GM12872 (cell line): ENCODE data around the gene NPC1.

ENCODE experiments used
- TF ChIP-seq, protein P1 (sequence below): IDR thresholded peaks from 3 replicates; pipeline ENCODE4 v1.5.1; 2011; ENCODE audit warnings: low read depth, mild to moderate bottlenecking, low read length, moderate library complexity; ENCODE audit not compliant: insufficient read depth

NPC1 gene

DNA sequence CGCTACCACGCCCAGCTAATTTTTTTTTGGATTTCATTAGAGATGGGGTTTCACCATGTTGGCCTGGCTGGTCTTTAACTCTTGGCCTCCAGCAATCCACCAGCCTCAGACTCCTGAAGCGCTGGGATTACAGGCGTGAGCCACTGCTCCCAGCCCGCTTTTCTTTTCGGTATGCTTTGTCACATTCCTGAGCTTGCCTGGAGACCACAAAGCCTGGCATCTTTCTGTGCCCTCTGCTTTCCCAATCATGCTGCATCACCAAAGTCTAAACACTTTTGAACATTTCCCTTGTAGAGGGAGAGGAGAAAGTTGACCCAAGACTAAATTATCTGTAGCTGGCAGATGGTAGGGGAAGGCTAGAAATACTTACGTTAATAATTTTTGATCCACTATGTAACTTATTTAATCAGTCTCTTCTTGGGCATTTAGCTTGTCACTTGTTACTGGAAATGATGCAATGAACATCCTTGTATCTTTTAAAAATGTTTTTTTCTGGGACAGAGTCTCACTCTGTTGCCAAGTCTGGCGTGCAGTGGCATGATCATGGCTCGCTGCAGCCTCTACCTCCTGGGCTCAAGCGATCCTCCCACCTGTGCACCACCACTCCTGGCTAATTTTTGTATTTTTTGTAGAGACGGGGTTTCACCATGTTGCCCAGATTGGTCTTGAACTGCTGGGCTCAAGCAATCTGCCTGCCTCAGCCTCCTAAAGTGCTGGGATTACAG, 2.7 kb upstream of the NPC1 start:
- TF ChIP-seq, protein P1, sequence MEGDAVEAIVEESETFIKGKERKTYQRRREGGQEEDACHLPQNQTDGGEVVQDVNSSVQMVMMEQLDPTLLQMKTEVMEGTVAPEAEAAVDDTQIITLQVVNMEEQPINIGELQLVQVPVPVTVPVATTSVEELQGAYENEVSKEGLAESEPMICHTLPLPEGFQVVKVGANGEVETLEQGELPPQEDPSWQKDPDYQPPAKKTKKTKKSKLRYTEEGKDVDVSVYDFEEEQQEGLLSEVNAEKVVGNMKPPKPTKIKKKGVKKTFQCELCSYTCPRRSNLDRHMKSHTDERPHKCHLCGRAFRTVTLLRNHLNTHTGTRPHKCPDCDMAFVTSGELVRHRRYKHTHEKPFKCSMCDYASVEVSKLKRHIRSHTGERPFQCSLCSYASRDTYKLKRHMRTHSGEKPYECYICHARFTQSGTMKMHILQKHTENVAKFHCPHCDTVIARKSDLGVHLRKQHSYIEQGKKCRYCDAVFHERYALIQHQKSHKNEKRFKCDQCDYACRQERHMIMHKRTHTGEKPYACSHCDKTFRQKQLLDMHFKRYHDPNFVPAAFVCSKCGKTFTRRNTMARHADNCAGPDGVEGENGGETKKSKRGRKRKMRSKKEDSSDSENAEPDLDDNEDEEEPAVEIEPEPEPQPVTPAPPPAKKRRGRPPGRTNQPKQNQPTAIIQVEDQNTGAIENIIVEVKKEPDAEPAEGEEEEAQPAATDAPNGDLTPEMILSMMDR: no peak

DNA sequence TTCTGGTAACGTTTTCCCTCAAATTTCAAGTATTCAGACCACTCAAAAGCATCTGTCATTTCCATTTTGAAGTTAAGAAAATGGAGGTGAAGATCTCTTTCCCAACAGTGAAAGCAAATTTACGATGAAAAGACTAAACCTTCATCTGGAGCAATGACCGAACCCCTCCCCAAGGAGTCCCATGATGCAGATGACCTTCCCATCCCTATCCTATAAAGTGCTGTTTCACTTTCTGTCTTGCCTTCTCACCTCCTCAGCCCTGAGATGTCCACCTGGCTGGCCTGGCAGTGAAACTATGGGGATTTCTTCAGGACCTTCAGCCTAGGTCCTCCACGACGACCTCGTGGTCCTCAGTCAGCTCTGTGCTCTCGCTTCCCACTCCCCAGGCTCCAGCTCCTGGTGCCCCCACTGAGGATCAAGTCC, 925 bp upstream of the NPC1 start:
- TF ChIP-seq, protein P1: no peak

DNA sequence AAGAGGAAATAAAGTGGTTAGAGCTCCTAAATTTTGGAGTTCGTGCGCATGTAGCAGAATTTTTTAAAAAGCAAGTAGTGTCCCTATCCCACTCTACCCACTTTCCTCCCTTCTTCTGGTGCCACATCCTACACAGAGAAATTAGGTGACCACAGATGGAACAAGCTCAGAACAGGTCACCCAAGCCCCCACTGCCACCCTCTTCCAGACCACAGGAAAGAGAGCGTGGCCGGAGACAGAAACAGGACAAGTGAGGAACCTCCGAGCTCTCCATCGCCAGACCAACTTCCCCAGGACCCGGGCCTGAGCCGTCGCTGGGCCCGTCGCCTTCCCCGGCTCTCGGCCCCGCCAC, 433 bp downstream of the NPC1 start:
- TF ChIP-seq, protein P1: no peak

DNA sequence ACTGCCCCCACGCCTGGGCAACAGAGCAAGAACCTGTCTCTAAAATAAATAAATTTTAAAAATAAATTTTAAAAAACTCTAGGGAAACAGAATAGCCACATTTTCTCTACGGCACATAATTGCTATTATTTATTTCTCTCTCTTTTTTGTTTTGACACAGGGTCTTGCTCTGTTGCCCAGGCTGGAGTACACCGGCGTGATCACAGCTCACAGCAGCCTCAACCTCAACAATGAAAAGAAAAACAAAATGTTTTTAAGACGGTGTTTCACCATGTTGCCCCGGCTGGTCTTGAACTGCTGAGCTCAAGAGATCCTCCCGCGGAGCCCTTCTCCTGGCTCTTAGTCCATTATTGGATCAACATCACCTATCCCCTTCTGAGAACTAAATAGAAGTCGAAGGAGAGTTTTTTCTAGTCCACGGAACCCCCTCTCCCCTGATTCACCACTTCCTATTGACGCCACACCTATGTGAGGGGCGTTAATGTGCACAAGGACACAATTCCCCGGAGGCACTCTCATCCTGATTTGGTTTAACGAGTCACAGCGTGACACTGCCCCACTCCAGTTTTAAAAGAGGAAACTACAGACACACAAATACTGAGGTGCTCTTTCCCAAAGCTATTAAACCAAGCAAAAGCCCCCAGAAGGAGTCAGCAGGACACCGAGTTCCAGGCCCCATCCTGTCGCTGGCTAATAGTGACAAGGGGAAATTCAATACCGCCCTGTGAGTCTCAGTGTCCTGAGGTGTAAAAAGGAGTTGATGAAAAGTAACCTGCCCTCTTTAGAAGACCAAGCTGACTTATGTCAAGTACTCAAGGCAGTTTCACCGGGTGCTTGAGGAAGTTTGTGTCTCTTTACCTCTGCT, 1.1 kb downstream of the NPC1 start:
- TF ChIP-seq, protein P1: no peak

DNA sequence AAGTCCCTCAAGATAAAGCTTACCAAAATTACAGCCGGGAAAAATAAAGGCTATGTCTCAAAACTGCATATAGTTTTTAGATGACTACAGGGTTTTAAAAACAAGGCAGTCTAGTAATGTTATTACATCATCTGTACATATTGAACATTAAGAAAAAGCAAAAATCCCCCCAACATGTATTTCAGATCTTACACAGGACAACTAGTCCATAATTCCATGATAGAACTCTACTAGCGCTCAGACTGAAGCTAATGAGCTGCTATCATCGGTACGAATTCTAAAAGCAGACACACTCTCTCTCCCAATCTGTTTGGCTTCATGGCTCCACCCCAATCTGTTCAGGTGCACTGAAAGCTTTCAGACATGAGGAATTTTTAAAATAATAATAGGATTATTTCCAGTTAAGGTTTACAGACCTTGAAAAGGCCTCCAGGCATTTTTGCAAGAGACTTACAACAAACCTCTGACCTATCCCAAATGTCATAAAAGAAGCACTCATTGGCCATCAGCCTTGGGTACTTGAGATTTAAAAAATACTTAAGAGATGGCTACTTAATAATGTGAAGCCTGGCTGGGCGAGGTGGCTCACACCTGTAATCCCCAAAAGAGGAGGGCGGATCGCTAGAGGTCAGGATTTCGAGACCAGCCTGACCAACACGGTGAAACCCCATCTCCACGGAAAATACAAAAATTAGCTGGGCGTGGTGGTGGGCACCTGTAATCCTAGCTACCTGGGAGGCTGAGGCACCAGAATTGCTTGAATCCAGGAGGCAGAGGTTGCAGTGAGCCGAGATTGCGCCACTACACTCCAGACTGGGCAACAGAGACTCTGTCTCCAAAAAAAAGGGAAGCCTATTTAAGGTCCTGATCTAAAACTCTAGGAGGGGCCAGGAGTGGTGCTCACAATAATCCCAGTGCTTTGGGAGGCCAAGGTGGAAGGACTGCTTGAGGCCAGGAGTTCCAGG, 2.0 kb downstream of the NPC1 start:
- TF ChIP-seq, protein P1: no peak

DNA sequence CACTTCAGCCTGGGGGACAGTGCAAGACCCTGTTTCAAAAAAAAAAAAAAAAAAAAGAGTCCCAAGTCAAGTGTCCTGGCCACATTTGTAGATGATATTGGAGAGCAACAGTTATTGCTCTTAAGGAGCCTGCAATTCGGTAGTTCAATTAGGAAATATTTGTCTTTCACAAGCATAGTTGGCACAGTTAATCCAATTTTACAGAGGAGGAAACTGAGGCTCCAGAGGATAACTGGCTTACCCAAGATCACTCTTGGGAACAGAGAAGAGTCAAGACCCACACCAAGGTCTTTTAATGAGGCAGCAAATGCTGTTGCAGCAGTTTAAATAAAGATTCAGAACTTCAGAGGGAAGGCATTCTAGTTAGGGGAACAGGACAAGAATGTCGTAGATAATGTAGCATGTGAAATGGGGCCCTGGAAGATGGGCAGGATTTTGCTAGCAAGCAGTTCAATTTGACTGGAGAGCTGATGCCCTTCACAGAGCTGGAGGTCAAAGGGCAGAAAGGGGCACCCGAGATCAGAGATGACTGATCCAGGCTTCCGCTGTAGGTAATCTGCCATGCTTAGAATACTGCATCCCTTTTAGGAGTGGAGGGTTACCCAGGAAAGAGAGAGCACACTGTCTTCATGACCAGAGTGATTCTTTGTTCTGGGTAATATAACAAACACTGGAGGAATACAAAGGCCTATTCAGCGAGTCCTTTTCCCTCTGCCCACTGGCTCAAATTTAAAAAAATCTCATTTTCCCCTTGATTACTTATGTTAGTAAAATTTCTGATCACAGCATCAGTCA, 3.0 kb downstream of the NPC1 start:
- TF ChIP-seq, protein P1: no peak
